ENCODE results near the gene DAP.
A peak's percentile ranks its signal among the peaks of the same experiment; 100 is the strongest.
"Not testable (repeated sequence)": the region's sequence is repeated elsewhere in the genome, so short reads cannot be mapped to it uniquely, and the experiment has no call there.

The DAP gene

GRCh38 chr5:10761185-10761932 is at the start of gene DAP:
TSS of gene DAP (minus strand) at chr5:10761234. CDS start at chr5:10761068, 166 bp downstream.
- peak; percentile 84 for DNase-seq

- DNase-seq = no peak
Measured at GRCh38 chr5:10808347-10809226, 47.6 kb upstream of the DAP start.

- DNase-seq = no peak
Measured at GRCh38 chr5:10801931-10802666, 41.1 kb upstream of the DAP start.

GRCh38 chr5:10800852-10801251 is 39.8 kb upstream of the DAP start:
- no peak for DNase-seq

GRCh38 chr5:10797261-10797660 is 36.2 kb upstream of the DAP start:
- DNase-seq = no peak

- DNase-seq = no peak
Measured at GRCh38 chr5:10793785-10794184, 32.8 kb upstream of the DAP start.

GRCh38 chr5:10792336-10792735 is 31.3 kb upstream of the DAP start:
- DNase-seq = no peak

- no peak for DNase-seq
Measured at GRCh38 chr5:10789726-10790125, 28.7 kb upstream of the DAP start.

- no peak for DNase-seq
Measured at GRCh38 chr5:10789021-10789420, 28.0 kb upstream of the DAP start.

- DNase-seq = no peak
Measured at GRCh38 chr5:10788358-10788757, 27.3 kb upstream of the DAP start.

GRCh38 chr5:10786835-10787234 is 25.8 kb upstream of the DAP start:
- DNase-seq = no peak

GRCh38 chr5:10780208-10780607 is 19.2 kb upstream of the DAP start:
- DNase-seq = not testable (repeated sequence)

- DNase-seq = no peak
Measured at GRCh38 chr5:10779592-10779991, 18.6 kb upstream of the DAP start.

- no peak for DNase-seq
Measured at GRCh38 chr5:10778179-10778910, 17.3 kb upstream of the DAP start.

- DNase-seq = no peak
Measured at GRCh38 chr5:10775646-10776045, 14.6 kb upstream of the DAP start.

GRCh38 chr5:10772901-10773585 is 12.0 kb upstream of the DAP start:
- no peak for DNase-seq

GRCh38 chr5:10768328-10768899 is 7.4 kb upstream of the DAP start:
- no peak for DNase-seq

GRCh38 chr5:10762776-10763500 is 1.9 kb upstream of the DAP start:
- DNase-seq = no peak

- no peak for DNase-seq
Measured at GRCh38 chr5:10761933-10762775, 1.1 kb upstream of the DAP start.

GRCh38 chr5:10760921-10761184 is 181 bp downstream of the DAP start:
- no peak for DNase-seq
